Gastroesophageal sphincter (tissue), 4 donors: Measurements from ENCODE around the gene SIGLEC8. TPM values are rescaled to one million over a fixed set of nuclear protein-coding genes. Genes with fewer than 3 reads are reported as not detected.

Experiments
- ATAC-seq: fragments of 150-250 bp; one replicate; pipeline ENCODE4 v1.9.1; 2016; ENCODE audit warnings: mild to moderate bottlenecking, moderate library complexity
- H3K27ac ChIP-seq, 4 donors: fragments of 200-600 bp; sonication (generic) in 3 of 4; 1 replicate in 3 of 4; 2 replicates in 1 of 4; pipeline ENCODE4 v1.5.1; 2016 to 2019
- H3K27me3 ChIP-seq: fragments of 200-600 bp; sonication (generic); one replicate; pipeline ENCODE4 v1.5.1; 2019
- H3K36me3 ChIP-seq, 2 donors: fragments of 200-600 bp; sonication (generic); one replicate each; pipeline ENCODE4 v1.5.1; 2019; ENCODE audit warnings: control low read depth in 1 of 2
- H3K4me1 ChIP-seq, 3 donors: fragments of 200-600 bp; sonication (generic); 1 replicate in 2 of 3; 2 replicates in 1 of 3; pipeline ENCODE4 v1.5.1; 2016 to 2019; ENCODE audit warnings: control low read depth in 2 of 3
- H3K4me3 ChIP-seq, 2 donors: fragments of 200-600 bp; sonication (generic); one replicate each; pipeline ENCODE4 v1.5.1; 2019; ENCODE audit warnings: mild to moderate bottlenecking in 1 of 2, moderate library complexity in 1 of 2
- H3K9me3 ChIP-seq, 3 donors: fragments of 200-600 bp; sonication (generic); one replicate each; pipeline ENCODE4 v1.5.1; 2017 to 2019; ENCODE audit warnings: control low read depth in 2 of 3
- CTCF ChIP-seq, 4 experiments: fragments of 200-600 bp in 2 of 4; fragments of 450-650 bp in 2 of 4; sonication (generic) in 1 of 4; IDR thresholded peaks; one replicate each; pipeline ENCODE4 v1.5.1; 2017 to 2019; ENCODE audit warnings: antibody characterized with exemption in 4 of 4, mild to moderate bottlenecking in 2 of 4, moderate library complexity in 2 of 4
- EP300 ChIP-seq: sonication (generic); formaldehyde crosslinking; IDR thresholded peaks from one replicate; pipeline ENCODE4 v1.6.1; 2017; ENCODE audit warnings: antibody characterized with exemption, mild to moderate bottlenecking
- POLR2A ChIP-seq, 2 donors: fragments of 450-650 bp; IDR thresholded peaks; one replicate each; pipeline ENCODE4 v1.6.1; 2017; ENCODE audit warnings: antibody characterized with exemption in 2 of 2, mild to moderate bottlenecking in 2 of 2, moderate library complexity in 1 of 2
- POLR2AphosphoS5 ChIP-seq: sonication (generic); formaldehyde crosslinking; IDR thresholded peaks from one replicate; pipeline ENCODE4 v1.6.1; 2017; ENCODE audit warnings: antibody characterized with exemption
- WGBS, 2 donors: methylation state at CpG; one replicate each; pipeline ENCODE4 v1.1.5; 2018; ENCODE audit warnings: low coverage in 1 of 2; 5-methylcytosine and 5-hydroxymethylcytosine counted together
- total RNA-seq, 4 donors: library from RNA; depleted of rRNA; stranded (reverse); fragments of >200 nt; gene quantifications; one replicate each; pipeline ENCODE4 v1.1.0, GENCODE V29; 2016

SIGLEC8 gene
- total RNA-seq, 4 donors from 2014 or later: 0.25 to 1.4 (median 0.54) TPM; not detected in 1

- no peak for TF ChIP-seq POLR2AphosphoS5
- no peak for TF ChIP-seq CTCF (IDR thresholded peaks at IDR 0.05)
- TF ChIP-seq EP300: no peak
- no peak for TF ChIP-seq POLR2A (IDR thresholded peaks at IDR 0.05)
- Histone ChIP-seq H3K9me3 (no peaks in the 10 kb centered on the region), H3K4me3 (no peak overlapping the region), H3K27ac (no peak overlapping the region), H3K36me3 (no peaks in the 10 kb centered on the region), H3K27me3 (peaks cover 84% of the 10 kb centered on the region), H3K4me1 (no peaks in the 10 kb centered on the region)
- 43 to 63% methylated on average over 1 to 2 of the region's 2 CpGs for WGBS, 2 donors
- no peak for ATAC-seq
These were observed 18.2 kb downstream of the SIGLEC8 start for GRCh38 chr19:51440052-51440451.

- Histone ChIP-seq H3K27me3 (peaks cover 88% of the 10 kb centered on the region), H3K27ac (no peak overlapping the region), H3K36me3 (no peaks in the 10 kb centered on the region), H3K9me3 (no peaks in the 10 kb centered on the region), H3K4me1 (no peaks in the 10 kb centered on the region), H3K4me3 (no peak overlapping the region)
- 39 to 40% methylated on average over 2 to 4 of the region's 5 CpGs for WGBS, 2 donors
- no peak for TF ChIP-seq POLR2A (IDR thresholded peaks at IDR 0.05)
- no peak for TF ChIP-seq EP300
- TF ChIP-seq POLR2AphosphoS5: no peak
- TF ChIP-seq CTCF (IDR thresholded peaks at IDR 0.05): peak in 3 of 4 experiments; percentile 29 to 42 (median 36)
- ATAC-seq: no peak
These were observed 19.2 kb downstream of the SIGLEC8 start for GRCh38 chr19:51439021-51439465.

- Histone ChIP-seq H3K4me1 (no peaks in the 10 kb centered on the region), H3K4me3 (no peak overlapping the region), H3K27ac (no peak overlapping the region), H3K9me3 (no peaks in the 10 kb centered on the region), H3K27me3 (peaks cover 51% of the 10 kb centered on the region), H3K36me3 (no peaks in the 10 kb centered on the region)
- no peak for TF ChIP-seq POLR2A (IDR thresholded peaks at IDR 0.05)
- TF ChIP-seq POLR2AphosphoS5: no peak
- TF ChIP-seq CTCF (IDR thresholded peaks at IDR 0.05): no peak
- WGBS, 2 donors: 75 to 88% methylated on average over 1 of the region's 1 CpG
- no peak for ATAC-seq
These were observed 23.8 kb downstream of the SIGLEC8 start for GRCh38 chr19:51434456-51434855.

GRCh38 chr19:51433043-51433442, 25.2 kb downstream of the SIGLEC8 start:
- H3K4me1 ChIP-seq: no peaks in the 10 kb centered on the region
- no peak for ATAC-seq
- no peak overlapping the region for H3K27ac ChIP-seq
- no peak for TF ChIP-seq POLR2A (IDR thresholded peaks at IDR 0.05)
- no peak for TF ChIP-seq EP300
- no peak for TF ChIP-seq POLR2AphosphoS5
- no peak for TF ChIP-seq CTCF (IDR thresholded peaks at IDR 0.05)
- peaks cover 37% of the 10 kb centered on the region for H3K27me3 ChIP-seq
- H3K4me3 ChIP-seq: no peak overlapping the region
- WGBS, 2 donors: 44 to 69% methylated on average over 4 of the region's 4 CpGs
- H3K36me3 ChIP-seq: no peaks in the 10 kb centered on the region
- H3K9me3 ChIP-seq: no peaks in the 10 kb centered on the region

- Histone ChIP-seq H3K27me3 (peaks cover 28% of the 10 kb centered on the region), H3K4me3 (no peak overlapping the region), H3K9me3 (no peaks in the 10 kb centered on the region), H3K4me1 (no peaks in the 10 kb centered on the region), H3K36me3 (no peaks in the 10 kb centered on the region), H3K27ac (no peak overlapping the region)
- ATAC-seq: no peak
- no peak for TF ChIP-seq CTCF (IDR thresholded peaks at IDR 0.05)
- TF ChIP-seq POLR2A (IDR thresholded peaks at IDR 0.05): no peak
- TF ChIP-seq EP300: no peak
- no peak for TF ChIP-seq POLR2AphosphoS5
- 53 to 65% methylated on average over 3 of the region's 3 CpGs for WGBS, 2 donors
These were observed 27.1 kb downstream of the SIGLEC8 start for GRCh38 chr19:51431124-51431523.
